ENCODE results near the gene IP6K2. TPM values are rescaled to one million over a fixed set of nuclear protein-coding genes. Genes with fewer than 3 reads are reported as not detected.
"Not testable (repeated sequence)": the region's sequence is repeated elsewhere in the genome, so short reads cannot be mapped to it uniquely, and the experiment has no call there.

IP6K2 gene
- total RNA-seq, 2 donors from 2014 or later, result 104 to 127 TPM

DNA sequence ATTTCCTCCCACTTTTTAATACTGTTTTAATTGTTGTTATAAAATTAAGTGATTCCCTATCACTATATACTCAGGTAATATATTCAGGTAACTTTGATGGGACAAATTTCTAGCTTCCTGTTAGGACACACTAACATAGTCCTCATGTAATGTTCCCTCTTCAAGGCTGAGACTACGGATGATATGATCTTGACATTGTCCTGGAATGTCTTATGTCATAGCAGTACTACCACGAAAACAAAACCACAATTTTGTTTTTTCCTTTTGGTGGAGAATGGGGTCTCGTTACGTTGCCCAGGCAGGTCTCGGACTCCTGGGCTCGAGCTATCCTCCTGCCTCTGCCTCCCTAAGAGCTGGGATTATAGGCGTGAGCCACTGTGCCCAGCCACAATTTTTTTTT is 26.8 kb upstream of the IP6K2 start:
- peaks cover 5% of the 10 kb centered on the region for H3K4me1 ChIP-seq (ENCODE audit: control insufficient read depth, insufficient read depth, low read length)
- WGBS, 2 experiments (ENCODE audit: insufficient coverage in 1 of 2, insufficient read length in 1 of 2), result 91 to 92% methylated on average over 7 of the region's 7 CpGs
- no peak overlapping the region for H3K9ac ChIP-seq (ENCODE audit: extremely low read depth, low read length, poor library complexity, severe bottlenecking)
- H3K36me3 ChIP-seq (ENCODE audit: control insufficient read depth, insufficient read depth, low read length), result peaks cover 20% of the 10 kb centered on the region
- H3K27ac Mint-ChIP-seq, result no peak overlapping the region
- no peak overlapping the region for H3K4me3 ChIP-seq (ENCODE audit: low read length)
- no peaks in the 10 kb centered on the region for H3K9me3 Mint-ChIP-seq
- peaks cover 7% of the 10 kb centered on the region for H3K9me3 ChIP-seq (ENCODE audit: control insufficient read depth, low read length)
- no peak for DNase-seq
- H3K36me3 Mint-ChIP-seq (ENCODE audit: low read depth), result peaks cover 11% of the 10 kb centered on the region
- TF ChIP-seq, protein P1, sequence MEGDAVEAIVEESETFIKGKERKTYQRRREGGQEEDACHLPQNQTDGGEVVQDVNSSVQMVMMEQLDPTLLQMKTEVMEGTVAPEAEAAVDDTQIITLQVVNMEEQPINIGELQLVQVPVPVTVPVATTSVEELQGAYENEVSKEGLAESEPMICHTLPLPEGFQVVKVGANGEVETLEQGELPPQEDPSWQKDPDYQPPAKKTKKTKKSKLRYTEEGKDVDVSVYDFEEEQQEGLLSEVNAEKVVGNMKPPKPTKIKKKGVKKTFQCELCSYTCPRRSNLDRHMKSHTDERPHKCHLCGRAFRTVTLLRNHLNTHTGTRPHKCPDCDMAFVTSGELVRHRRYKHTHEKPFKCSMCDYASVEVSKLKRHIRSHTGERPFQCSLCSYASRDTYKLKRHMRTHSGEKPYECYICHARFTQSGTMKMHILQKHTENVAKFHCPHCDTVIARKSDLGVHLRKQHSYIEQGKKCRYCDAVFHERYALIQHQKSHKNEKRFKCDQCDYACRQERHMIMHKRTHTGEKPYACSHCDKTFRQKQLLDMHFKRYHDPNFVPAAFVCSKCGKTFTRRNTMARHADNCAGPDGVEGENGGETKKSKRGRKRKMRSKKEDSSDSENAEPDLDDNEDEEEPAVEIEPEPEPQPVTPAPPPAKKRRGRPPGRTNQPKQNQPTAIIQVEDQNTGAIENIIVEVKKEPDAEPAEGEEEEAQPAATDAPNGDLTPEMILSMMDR (conservative IDR thresholded peaks at IDR 0.05), result no peak
- peaks cover 7% of the 10 kb centered on the region for H3K4me1 Mint-ChIP-seq
- H3K27me3 Mint-ChIP-seq (ENCODE audit: insufficient read depth), result no peaks in the 10 kb centered on the region
- H3K4me3 Mint-ChIP-seq, result no peak overlapping the region
- H3K27me3 ChIP-seq (ENCODE audit: control insufficient read depth, insufficient read depth, low read length, poor library complexity, severe bottlenecking), result no peaks in the 10 kb centered on the region
- H3K27ac ChIP-seq (ENCODE audit: low read depth, low read length), result no peak overlapping the region

DNA sequence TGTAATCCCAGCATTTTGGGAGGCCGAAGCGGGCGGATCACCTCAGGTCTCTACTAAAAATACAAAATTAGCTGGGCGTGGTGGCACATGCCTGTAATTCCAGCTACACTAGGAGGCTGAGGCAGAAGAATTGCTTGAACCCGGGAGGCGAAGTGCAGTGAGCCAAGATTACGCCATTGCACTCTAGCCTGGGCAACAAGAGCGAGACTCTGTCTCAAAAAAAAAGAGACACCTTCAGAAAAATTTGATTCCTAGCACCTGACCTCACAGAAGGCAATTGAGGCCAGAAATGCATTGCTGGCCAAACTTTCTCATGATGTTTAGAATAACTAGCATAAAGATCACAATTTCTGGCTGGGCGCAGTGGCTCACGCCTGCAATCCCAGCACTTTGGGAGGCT is 24.2 kb upstream of the IP6K2 start:
- H3K4me3 ChIP-seq (ENCODE audit: low read length); H3K27me3 ChIP-seq (ENCODE audit: control insufficient read depth, insufficient read depth, low read length, poor library complexity, severe bottlenecking); H3K4me3 Mint-ChIP-seq; H3K27me3 Mint-ChIP-seq (ENCODE audit: insufficient read depth); H3K27ac ChIP-seq (ENCODE audit: low read depth, low read length); H3K4me1 Mint-ChIP-seq; H3K9me3 Mint-ChIP-seq; H3K9ac ChIP-seq (ENCODE audit: extremely low read depth, low read length, poor library complexity, severe bottlenecking); H3K9me3 ChIP-seq (ENCODE audit: control insufficient read depth, low read length); H3K27ac Mint-ChIP-seq; H3K36me3 Mint-ChIP-seq (ENCODE audit: low read depth); DNase-seq; H3K4me1 ChIP-seq (ENCODE audit: control insufficient read depth, insufficient read depth, low read length): not testable (repeated sequence)
- WGBS, 2 experiments (ENCODE audit: insufficient coverage in 1 of 2, insufficient read length in 1 of 2), result 94 to 96% methylated on average over 8 to 10 of the region's 10 CpGs
- peaks cover 11% of the 10 kb centered on the region for H3K36me3 ChIP-seq (ENCODE audit: control insufficient read depth, insufficient read depth, low read length)

DNA sequence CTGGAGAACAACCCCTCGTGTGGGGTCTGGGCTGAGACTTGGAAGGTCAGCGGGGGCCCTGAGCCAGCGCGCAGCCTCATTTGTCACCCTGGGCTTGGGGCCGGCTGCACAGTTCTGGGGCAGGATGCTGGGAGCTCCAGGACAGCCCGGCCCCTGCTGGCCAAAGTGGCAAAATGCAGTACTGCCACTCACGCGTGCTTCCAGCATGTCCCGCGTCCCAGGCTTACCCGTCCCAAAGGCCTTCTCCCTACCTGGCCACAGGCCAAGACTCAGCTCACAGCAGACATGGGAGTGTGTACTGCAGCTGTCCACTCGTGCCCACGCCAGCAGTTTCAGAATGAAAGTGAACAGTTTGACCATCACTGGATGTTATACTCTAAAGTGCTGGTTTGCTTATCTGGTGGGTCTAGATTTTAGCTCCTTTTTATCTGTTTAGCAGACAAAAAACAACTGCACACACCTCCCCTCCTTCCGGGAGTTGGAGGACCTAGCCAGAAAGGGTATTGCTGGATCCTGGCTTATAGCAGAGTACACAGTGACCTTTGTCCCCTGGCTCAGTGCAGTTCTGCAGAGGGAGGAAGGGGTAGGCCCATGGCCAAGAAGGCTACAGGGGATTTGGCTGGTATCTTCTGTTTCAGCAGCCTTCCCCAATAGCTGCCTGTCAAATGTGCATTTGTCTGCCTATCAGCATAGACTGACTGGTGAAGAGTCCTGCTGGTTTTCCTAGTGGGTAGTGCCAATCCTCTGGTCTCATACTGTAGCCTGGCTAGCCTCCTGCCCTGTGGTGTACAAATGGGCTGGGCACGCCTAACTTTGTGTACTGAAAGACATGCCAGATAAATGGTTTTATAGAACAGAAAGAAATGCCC is 23.2 kb upstream of the IP6K2 start:
- Mint-ChIP-seq H3K4me3 (no peak overlapping the region), H3K36me3 (ENCODE audit: low read depth) (no peaks in the 10 kb centered on the region), H3K27ac (no peak overlapping the region), H3K4me1 (peaks cover 11% of the 10 kb centered on the region), H3K9me3 (peaks cover under 1% of the 10 kb centered on the region), H3K27me3 (ENCODE audit: insufficient read depth) (no peaks in the 10 kb centered on the region)
- 43 to 46% methylated on average over 10 to 15 of the region's 15 CpGs for WGBS, 2 experiments (ENCODE audit: insufficient coverage in 1 of 2, insufficient read length in 1 of 2)
- H3K4me3 ChIP-seq (ENCODE audit: low read length), result peak overlapping the region; percentile 57
- TF ChIP-seq, protein P1 (conservative IDR thresholded peaks at IDR 0.05), result peak; percentile 89
- peaks cover under 1% of the 10 kb centered on the region for H3K36me3 ChIP-seq (ENCODE audit: control insufficient read depth, insufficient read depth, low read length)
- H3K4me1 ChIP-seq (ENCODE audit: control insufficient read depth, insufficient read depth, low read length), result peaks cover 5% of the 10 kb centered on the region
- no peak overlapping the region for H3K9ac ChIP-seq (ENCODE audit: extremely low read depth, low read length, poor library complexity, severe bottlenecking)
- no peaks in the 10 kb centered on the region for H3K27me3 ChIP-seq (ENCODE audit: control insufficient read depth, insufficient read depth, low read length, poor library complexity, severe bottlenecking)
- peak; percentile 95 for DNase-seq
- peaks cover 1% of the 10 kb centered on the region for H3K9me3 ChIP-seq (ENCODE audit: control insufficient read depth, low read length)
- no peak overlapping the region for H3K27ac ChIP-seq (ENCODE audit: low read depth, low read length)

Data from endodermal cell (in vitro differentiated cells).